GM20000 (cell line): ENCODE measurements around the gene SERPINA1.
"Not testable (repeated sequence)": the region's sequence is repeated elsewhere in the genome, so short reads cannot be mapped to it uniquely, and the experiment has no call there.

Source experiments
- DNase-seq: peaks from one replicate; pipeline ENCODE4 v3.0.0; 2012; ENCODE audit warnings: low spot score
- CTCF ChIP-seq: IDR thresholded peaks from 2 replicates; pipeline ENCODE4 v1.5.1; 2012; ENCODE audit warnings: mild to moderate bottlenecking, control low read depth; ENCODE audit errors: extremely low read depth, missing control alignments

SERPINA1 gene

GRCh38 chr14:94372021-94372605 is 16.3 kb downstream of the SERPINA1 start:
- no peak for TF ChIP-seq CTCF
- DNase-seq: no peak

GRCh38 chr14:94370524-94370910 is 17.9 kb downstream of the SERPINA1 start:
- DNase-seq: no peak
- no peak for TF ChIP-seq CTCF

- DNase-seq: not testable (repeated sequence)
Measured at GRCh38 chr14:94369766-94370523, 18.5 kb downstream of the SERPINA1 start.

- no peak for DNase-seq
- TF ChIP-seq CTCF: no peak
Measured at GRCh38 chr14:94368956-94369355, 19.4 kb downstream of the SERPINA1 start.

GRCh38 chr14:94368243-94368590 is 20.2 kb downstream of the SERPINA1 start:
- no peak for DNase-seq
- TF ChIP-seq CTCF: no peak

- no peak for TF ChIP-seq CTCF
- DNase-seq: no peak
Measured at GRCh38 chr14:94367347-94368242, 20.8 kb downstream of the SERPINA1 start.

GRCh38 chr14:94366146-94366915 is 22.1 kb downstream of the SERPINA1 start, which contains the start of gene SERPINA2:
SERPINA2 (minus strand) TSS chr14:94366698.
- DNase-seq: no peak
- no peak for TF ChIP-seq CTCF
